Choroid plexus epithelial cell (primary cell): ENCODE measurements around the gene RAP1GDS1.

Experiments used
- DNase-seq: peaks from one replicate; pipeline ENCODE4 v3.0.0-alpha.2; 2010; ENCODE audit warnings: low read depth
- H3K4me3 ChIP-seq: 2 replicates; pipeline ENCODE4 v1.5.1; 2011; ENCODE audit warnings: low read depth, mild to moderate bottlenecking, control low read depth, low read length, moderate library complexity
- CTCF ChIP-seq: conservative IDR thresholded peaks from 2 replicates; pipeline ENCODE4 v1.5.1; 2011; ENCODE audit warnings: low read depth, mild to moderate bottlenecking, control low read depth, inconsistent platforms, low read length, moderate library complexity

Gene RAP1GDS1

DNA sequence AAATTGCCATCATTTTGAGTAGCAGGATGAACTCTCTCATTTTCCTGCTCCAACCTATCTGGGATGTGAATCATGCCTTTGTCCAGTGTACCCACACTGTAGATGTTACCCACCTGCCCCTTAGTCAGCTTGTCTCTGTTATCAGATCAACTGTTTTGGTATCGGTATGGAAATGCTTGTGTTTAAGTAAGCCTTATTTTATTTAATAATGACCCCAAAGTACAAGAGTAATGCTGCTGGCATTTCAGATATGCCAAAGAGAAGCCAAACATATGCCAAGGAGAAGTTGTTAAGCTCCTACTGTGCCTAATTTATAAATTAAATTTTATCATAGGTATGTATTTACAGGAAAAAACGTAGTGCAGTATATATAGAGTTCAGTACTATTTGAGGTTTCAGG is 18.6 kb upstream of the RAP1GDS1 start:
- H3K4me3 ChIP-seq, result no peak overlapping the region
- no peak for TF ChIP-seq CTCF
- no peak for DNase-seq

- DNase-seq, result no peak
- no peak overlapping the region for H3K4me3 ChIP-seq
- no peak for TF ChIP-seq CTCF
Measured at GRCh38 chr4:98245226-98245625, 16.0 kb upstream of the RAP1GDS1 start.

DNA sequence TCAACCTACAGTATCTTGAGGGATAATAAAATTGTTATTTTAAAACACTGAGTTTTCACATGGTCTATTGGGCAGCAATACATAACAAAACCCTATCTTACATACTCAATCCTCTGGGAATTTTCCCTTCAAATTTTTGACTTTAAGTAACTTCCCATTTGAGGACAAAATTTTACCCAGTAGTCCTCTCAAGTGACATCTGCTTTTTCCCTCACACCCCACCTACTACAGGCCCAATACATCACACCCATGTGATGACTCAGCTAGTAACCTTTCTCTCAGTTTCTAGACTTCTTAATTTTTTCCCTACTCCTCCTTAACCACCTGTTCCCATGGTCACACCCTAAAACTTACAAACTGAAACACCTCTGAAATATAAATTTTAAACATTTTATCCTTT is 12.2 kb upstream of the RAP1GDS1 start:
- H3K4me3 ChIP-seq, result no peak overlapping the region
- no peak for TF ChIP-seq CTCF
- no peak for DNase-seq

DNA sequence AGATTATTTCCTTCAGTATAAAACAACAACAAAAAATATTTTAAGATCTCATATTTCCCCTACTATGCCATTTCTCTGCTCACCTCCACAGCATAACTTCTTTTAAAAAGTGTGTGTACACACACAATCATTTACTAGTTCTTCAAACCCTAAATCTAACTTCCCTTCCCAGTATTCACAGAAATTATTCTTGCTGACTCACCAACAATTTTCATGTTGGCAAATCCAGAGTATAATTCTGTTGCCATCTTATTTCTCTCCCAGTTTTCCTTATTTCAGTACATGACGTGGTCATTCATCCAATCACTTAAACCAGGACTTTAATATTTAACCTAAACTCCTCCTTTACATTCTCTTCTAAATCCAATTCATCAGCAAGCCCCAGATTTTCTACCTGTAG is 11.4 kb upstream of the RAP1GDS1 start:
- DNase-seq, result no peak
- no peak overlapping the region for H3K4me3 ChIP-seq
- no peak for TF ChIP-seq CTCF

DNA sequence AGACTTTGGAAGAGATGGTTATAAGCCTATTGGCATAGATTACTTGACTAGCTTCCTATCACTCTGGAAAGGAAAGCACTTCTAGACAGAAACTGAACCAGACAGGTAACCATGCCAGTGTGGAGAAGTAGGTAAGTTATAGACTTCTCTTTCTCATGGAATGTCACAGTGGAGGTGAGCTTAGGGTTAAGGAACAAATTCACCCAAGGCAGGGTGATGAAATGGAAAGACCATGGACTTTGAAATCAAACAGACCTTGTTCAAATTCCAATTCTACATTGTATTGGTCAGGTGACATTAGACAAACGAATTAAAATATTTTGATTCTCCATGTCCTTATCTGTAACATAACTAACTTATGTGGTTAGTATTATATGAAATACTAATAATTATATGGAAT is 7.7 kb upstream of the RAP1GDS1 start:
- no peak overlapping the region for H3K4me3 ChIP-seq

GRCh38 chr4:98260047-98260578 is 1.1 kb upstream of the RAP1GDS1 start:
- TF ChIP-seq CTCF, result no peak
- peak; percentile 42 for DNase-seq
- H3K4me3 ChIP-seq, result peak overlapping the region; percentile 85

More for the DNA sequence above, 7.7 kb upstream of the RAP1GDS1 start:
- DNase-seq, result no peak
- TF ChIP-seq CTCF, result no peak

GRCh38 chr4:98261405-98262291 is 464 bp downstream of the RAP1GDS1 start:
- no peak for TF ChIP-seq CTCF
- H3K4me3 ChIP-seq, result peak overlapping the region; percentile 91
- peak; percentile 78 for DNase-seq
